ENCODE data around the gene BTBD2.
"Not testable (repeated sequence)": the region's sequence is repeated elsewhere in the genome, so short reads cannot be mapped to it uniquely, and the experiment has no call there.

Gene BTBD2

DNA sequence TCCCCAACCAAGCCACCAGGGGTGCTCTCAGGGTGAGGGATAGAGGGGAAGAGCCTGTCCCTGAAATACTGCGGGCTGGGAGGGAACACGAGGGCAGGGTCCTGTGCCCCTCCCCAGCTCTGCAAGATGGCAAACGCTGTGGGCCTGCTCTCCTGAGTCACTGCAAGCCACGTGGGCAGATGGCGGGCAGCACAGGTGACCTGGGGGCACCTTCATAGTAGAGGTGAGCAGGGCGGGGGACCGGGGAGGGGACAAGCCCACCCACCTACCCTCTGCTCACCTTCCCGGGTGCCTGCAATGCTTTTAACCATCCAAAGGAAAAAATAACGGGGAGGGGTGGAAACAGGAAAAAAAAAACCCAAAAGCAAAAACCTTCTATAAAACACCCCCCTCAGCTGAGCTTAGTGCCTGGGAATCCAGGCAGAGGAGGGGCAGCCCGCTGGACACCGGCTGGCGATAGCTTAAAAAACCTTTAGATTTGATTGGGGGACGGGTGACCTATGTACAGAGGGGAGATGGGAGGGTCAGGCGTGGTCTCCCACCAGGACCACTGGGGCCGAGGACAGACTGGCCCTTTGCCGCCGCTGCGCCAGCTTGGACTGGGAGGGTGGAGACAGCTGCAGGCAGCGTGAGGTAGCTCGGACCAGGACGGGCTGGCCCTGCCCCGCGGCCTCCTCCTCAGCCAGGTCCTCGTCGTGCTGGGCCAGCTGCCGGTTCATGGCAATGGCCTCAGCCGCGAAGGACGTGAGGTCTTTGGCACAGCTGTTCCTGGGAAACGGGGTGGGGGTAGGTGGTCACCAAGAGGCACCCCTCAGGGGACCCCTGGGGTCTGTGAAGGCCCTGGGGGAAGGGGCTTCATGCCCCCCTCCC, 23.8 kb upstream of the BTBD2 start:
- no peak for DNase-seq

- DNase-seq = no peak
Measured at GRCh38 chr19:2038284-2039088, 23.0 kb upstream of the BTBD2 start.

GRCh38 chr19:2037651-2038255, 22.2 kb upstream of the BTBD2 start:
- DNase-seq = no peak

DNA sequence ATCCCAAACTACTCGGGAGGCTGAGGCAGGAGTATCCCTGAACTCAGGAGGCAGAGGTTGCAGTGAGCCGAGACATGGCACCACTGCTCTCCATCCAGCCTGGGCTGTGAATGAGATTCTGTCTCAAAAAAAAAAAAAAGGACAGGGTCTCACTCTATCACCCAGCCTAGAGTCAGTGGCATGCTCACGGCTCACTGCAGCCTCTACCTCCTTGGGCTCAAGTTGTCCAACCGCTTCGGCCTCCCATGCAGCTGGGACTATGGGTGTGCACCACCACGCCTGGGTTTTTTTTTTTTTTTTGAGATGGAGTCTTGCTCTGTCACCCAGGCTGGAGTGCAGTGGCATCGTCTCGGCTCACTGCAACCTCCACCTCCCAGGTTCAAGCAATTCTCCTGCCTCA, 20.9 kb upstream of the BTBD2 start:
- no peak for DNase-seq

DNA sequence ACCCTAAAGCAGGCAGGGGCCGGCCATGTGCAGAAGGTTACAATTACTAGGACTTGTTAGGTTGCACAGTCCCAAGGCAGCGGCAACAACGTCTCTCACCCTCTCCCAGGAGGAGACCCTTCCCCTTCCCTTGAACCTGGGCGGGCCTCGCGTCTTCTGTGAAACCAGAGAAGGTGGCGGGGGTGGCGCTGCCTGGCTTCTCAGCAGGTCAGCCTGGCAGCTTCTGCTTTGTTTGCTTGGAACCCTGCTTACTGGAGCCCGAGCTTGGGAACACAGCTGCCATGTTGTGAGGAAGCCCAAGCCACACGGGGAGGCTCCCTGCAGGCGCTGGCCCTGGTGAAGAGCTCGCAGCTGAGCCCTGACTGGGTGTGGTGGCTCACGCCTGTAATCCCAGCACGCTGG, 20.1 kb upstream of the BTBD2 start:
- no peak for DNase-seq

DNA sequence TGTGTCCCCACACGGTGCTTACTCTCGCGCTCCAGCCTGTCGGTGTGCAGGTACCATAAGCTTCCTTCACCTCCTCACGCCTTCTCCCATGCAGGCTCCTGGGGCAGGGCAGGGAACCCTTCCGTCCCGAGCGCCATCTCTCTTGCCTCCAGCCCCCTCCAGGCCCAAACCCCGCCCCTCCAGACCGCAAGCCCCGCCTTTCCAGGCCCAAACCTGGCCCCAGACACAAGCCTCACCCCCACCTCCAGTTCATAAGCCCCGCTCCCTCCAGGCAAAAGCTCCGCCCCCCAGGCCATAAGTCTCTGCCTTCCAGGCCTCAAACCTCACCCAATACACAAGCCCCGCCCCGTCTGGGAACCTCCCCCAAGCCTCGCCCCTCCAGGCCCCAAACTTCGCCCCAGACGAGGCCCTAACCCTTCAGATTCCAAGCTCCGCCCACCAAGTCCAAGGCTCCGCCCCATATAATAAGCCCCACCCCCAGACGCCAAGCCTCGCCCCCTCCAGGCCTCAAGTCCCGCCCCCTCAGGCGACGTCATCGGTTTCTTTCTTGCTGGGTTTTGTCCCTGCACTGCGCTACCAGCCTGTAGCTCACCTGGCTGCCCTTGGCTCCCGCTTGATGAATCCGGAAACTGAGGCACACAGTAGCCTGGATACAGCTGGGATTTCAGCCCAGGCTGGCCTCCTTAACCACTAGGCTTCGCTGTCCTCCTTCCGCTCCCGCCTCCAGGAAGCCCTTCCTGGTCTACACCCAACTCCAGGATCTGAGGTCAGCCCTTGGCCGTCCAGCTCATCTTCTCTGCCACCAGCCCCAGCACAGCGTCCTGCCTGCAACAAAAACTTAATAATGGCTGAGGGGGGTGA, 19.4 kb upstream of the BTBD2 start:
- DNase-seq = peak; percentile 70 to 72

GRCh38 chr19:2034253-2034652, 18.7 kb upstream of the BTBD2 start:
- not testable (repeated sequence) for DNase-seq

- no peak for DNase-seq
Measured at GRCh38 chr19:2033825-2034159, 18.3 kb upstream of the BTBD2 start.

DNA sequence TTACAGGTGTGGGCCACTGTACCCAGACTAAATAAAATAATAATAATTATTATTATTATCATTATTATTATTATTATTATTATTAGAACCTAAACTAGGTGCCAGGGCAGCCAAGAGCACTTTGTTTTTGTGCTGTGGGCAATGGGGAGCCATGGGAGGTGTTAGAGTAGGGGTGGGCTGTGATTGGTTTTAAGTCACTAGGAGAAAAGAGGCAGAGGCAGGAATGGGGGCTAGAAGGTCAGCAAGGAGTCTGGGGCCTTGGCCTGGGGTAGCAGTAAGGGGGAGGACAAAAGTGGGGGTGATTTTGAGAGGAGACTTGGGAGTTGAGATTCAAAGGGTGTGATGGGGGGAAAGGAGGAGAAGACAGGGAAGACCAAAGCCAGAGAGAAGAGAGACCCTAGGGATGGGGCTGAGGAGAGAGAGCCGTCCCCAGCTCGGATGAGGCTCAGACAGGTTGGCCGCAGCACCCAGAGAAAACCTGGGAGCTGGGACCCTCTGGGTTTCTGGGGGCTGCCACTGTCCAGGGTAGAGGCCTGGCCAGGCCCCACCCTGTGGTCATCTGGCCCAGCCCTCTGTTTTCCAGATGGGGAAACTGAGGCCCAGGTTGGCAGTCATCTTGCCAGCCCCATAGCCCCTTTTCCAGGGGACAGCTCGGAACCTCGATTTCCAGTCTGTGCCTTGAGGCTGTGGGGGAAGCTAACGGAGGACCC, 17.8 kb upstream of the BTBD2 start:
- no peak for DNase-seq

GRCh38 chr19:2032296-2032941, 16.9 kb upstream of the BTBD2 start:
- peak in 1 of 2 donors; percentile 52 for DNase-seq

DNA sequence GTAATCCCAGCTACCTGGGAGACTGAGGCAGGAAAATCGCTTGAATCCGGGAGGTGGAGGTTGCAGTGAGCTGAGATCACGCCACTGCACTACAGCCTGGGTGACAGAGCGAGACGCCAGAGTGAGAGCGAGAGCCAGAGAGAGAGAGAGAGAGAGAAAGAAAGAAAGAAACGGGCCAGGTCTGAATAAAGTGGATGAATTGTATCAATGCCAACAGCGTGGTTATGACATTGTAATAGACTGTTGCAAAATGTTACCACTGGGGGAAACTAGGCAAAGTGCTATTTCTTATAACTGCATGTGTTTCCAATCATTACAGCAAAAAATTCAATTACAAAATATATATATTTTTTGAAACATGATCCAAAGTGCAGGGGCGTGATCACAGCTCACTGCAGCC, 11.8 kb upstream of the BTBD2 start:
- DNase-seq = no peak

DNA sequence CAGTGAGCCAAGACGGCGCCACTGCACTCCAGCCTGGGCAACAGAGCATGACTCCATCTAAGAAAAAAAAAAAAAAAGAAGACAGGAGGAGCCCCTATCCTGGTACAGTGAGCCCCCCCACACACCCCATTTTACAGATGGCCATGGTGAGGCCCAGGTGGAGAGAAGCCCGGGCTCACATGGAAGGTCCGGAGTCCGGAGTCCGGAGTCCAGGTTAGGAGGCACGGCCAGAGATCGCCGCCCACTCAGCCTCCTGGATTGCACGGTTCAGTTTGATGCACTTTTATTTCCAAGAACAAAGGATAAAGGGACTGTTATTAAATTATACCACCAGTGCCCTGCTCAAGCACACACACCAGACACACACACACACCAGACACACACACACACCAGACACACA, 11.3 kb upstream of the BTBD2 start:
- no peak for DNase-seq

GRCh38 chr19:2022289-2022688, 6.8 kb upstream of the BTBD2 start:
- no peak for DNase-seq

DNA sequence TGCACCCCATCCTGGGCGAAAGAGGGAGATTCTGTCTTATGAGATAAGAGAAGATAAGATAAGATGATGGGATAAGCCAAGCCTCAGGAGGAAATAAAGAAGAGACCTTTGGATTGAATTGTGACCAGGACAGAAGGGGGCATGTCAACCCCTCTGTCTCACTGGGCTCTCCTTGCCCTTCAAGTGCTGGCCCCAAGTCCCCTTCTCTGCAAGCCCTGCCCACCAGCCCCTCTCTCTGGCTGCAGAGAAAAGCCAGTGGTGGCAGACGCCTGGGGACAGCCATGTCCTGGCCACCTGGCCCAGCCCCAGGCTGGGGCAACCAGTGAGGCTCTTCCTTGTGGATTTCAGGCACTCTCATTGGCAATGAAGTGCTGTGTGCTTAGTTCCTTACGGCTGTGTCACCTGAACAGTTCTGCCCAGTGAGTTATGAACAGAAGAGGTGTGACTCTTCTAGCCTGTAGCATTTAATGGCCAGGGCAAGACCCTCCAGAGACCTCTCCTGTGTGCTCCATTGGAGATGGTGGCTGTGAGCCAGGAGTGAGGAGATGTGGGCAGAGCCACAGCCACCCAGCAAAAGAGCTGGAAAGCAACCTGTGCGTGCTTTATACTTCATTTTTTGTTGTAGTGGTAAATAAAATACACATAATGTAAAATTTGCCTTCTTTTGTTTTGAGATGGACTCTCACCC, 6.1 kb upstream of the BTBD2 start:
- DNase-seq = no peak

GRCh38 chr19:2018752-2019151, 3.2 kb upstream of the BTBD2 start:
- no peak for DNase-seq

DNA sequence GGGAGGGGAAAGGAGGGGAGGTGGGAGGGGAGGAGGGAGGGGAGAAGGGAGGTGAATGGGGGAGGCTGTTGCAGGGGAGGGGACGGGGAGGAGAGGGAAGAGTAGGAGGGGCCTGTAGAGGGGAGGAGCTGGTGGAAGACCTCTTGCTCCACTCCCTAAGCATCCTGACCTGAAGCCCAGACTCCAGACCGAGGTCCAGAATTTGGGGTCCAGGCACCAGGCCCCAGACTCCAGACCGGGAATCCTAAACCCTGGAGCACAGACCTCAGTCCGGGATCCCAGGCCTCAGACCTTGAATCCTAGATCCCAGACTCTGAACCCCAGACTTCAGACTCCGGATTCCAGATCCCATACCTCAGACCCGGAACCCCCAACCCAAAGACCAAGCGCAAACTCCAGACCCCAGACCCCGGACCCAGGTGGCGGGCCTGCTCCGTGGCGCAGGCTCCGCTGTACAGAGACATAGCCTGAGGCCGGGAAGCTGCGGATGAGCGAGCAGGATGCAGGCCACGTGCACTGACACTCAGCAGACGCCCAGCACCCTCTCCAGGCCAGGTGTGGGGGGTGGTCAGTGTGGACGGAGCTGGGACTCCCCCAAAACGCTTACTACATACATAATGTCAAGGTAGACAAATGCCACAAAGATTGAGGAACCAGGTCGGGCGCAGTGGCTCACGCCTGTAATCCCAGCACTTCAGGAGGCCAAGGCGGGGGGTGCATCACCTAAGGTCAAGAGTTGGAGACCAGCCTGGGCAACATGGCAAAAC, 710 bp upstream of the BTBD2 start:
- DNase-seq = peak; percentile 55 to 60

- peak in 1 of 2 donors; percentile 36 for DNase-seq
Measured at GRCh38 chr19:2014731-2015607, 545 bp downstream of the BTBD2 start.

DNA sequence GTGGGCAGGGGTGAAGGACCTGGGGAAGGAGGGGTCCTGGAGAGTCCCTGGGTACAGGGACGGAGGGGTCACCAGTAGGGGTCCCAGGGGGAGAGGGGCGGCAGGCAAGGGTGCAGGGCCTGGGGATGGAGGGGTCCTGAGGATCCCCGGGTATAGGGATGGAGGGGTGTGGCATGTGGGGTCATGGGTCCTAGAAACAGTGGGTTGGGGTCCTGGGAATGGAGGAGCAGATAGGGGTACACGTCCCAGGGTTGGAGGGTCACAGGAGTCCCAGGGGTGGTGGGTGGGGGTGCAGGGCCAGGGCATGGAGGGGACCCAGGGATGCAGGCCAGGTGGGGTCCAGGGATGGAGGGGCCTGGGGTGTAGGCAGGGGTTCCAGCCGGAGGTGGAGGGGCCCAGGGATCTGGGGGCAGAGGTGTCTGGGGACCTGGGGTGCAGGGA, 1.4 kb downstream of the BTBD2 start:
- DNase-seq = no peak

GRCh38 chr19:2013683-2013961, 1.9 kb downstream of the BTBD2 start:
- DNase-seq = no peak

All from stimulated activated CD4-positive, alpha-beta T cell treated with anti-CD3 and anti-CD28 coated beads, Interleukin-2, amount 100 ng/mL, for 24 hours (primary cell).